ENCODE data around the gene PSMD14. TPM values are rescaled to one million over a fixed set of nuclear protein-coding genes. Genes with fewer than 3 reads are reported as not detected.
"Not testable (repeated sequence)": the region's sequence is repeated elsewhere in the genome, so short reads cannot be mapped to it uniquely, and the experiment has no call there.

Gene PSMD14
- total and polyA plus RNA-seq, 2 of the 8 experiments (the other 6 are each of a cell fraction or from before 2014, with no cell fraction given): 53.9 to 88.7 TPM

GRCh38 chr2:161279230-161279815, 28.9 kb upstream of the PSMD14 start:
- H3K79me1 ChIP-seq (ENCODE audit: low read depth, low read length); H3K27me3 ChIP-seq (replicated peaks in 1 of 4; ENCODE audit: control insufficient read depth in 3 of 4, extremely low read depth in 1 of 4, insufficient read depth in 3 of 4, low read length in 3 of 4); H2AK5ac ChIP-seq (ENCODE audit: low read depth, low read length); H3K79me2 ChIP-seq (ENCODE audit: control insufficient read depth in 1 of 2, insufficient read depth in 2 of 2, low read length in 2 of 2); H4K91ac ChIP-seq (replicated peaks; ENCODE audit: insufficient read length, low read length); H4K20me1 ChIP-seq (replicated peaks in 1 of 2; ENCODE audit: control insufficient read depth in 1 of 2, insufficient read depth in 2 of 2, low read length in 2 of 2); H2BK5ac ChIP-seq (ENCODE audit: low read depth, low read length); H4K8ac ChIP-seq (ENCODE audit: extremely low read depth, insufficient read depth, low read length); H2BK120ac ChIP-seq (replicated peaks; ENCODE audit: low read depth, low read length); H3K4me1 ChIP-seq (replicated peaks in 1 of 4; ENCODE audit: control insufficient read depth in 3 of 4, insufficient read depth in 4 of 4, low read length in 3 of 4); H3K9ac ChIP-seq (replicated peaks in 1 of 4; ENCODE audit: extremely low read depth in 1 of 4, low read depth in 3 of 4, low read length in 3 of 4); H3K4me3 ChIP-seq (ENCODE audit: extremely low read depth in 1 of 4, insufficient read depth in 2 of 4, low read depth in 3 of 4, low read length in 4 of 4); H4K5ac ChIP-seq (ENCODE audit: insufficient read length, low read depth, low read length); H3K23ac ChIP-seq (ENCODE audit: insufficient read length); H3K18ac ChIP-seq (ENCODE audit: extremely low read depth, low read length); H3K4me2 ChIP-seq (ENCODE audit: insufficient read depth in 1 of 2, low read depth in 2 of 2, low read length in 2 of 2); H3K14ac ChIP-seq (ENCODE audit: insufficient read length); H3K56ac ChIP-seq (replicated peaks; ENCODE audit: insufficient read length, low read depth, low read length); H3K27ac ChIP-seq (ENCODE audit: low read depth, low read length); H2BK20ac ChIP-seq (ENCODE audit: low read length); H3K23me2 ChIP-seq (ENCODE audit: low read depth, low read length); H2BK12ac ChIP-seq (ENCODE audit: low read depth, low read length); H3K4ac ChIP-seq (replicated peaks; ENCODE audit: insufficient read length, low read depth, low read length); DNase-seq (ENCODE audit: low read depth in 1 of 2, low spot score in 2 of 2); H2AFZ ChIP-seq (ENCODE audit: low read length); H2BK15ac ChIP-seq (ENCODE audit: low read length); H3K36me3 ChIP-seq (ENCODE audit: control insufficient read depth in 2 of 4, insufficient read depth in 4 of 4, low read length in 3 of 4); FAIRE-seq: not testable (repeated sequence)
- WGBS, 2 experiments (ENCODE audit: extremely low coverage in 1 of 2, insufficient coverage in 1 of 2, insufficient read length in 1 of 2, insufficient replicate concordance in 2 of 2, low coverage in 1 of 2, low lambda C conversion rate in 2 of 2, missing lambda C conversion rate in 1 of 2): 75% methylated on average over 5 of the region's 5 CpGs; no CpG with 5 or more reads in 1 of the 2 experiments
- CTCF ChIA-PET (ENCODE audit: partially characterized antibody): interaction anchor here (1.1 to 1.8 kb wide), 3 partner anchors 23 to 134 kb away, joined by 3 read pairs; no protein-coding TSS in a partner anchor
- peaks cover 10 to 15% of the 10 kb centered on the region in 2 experiments for H3K9me3 ChIP-seq (ENCODE audit: insufficient read depth in 2 of 2, low read depth in 1 of 2, low read length in 1 of 2)
- POLR2A ChIA-PET (ENCODE audit: partially characterized antibody): interaction anchor here (1.3 kb wide), 1 partner anchor 72 kb away, joined by 3 read pairs; no protein-coding TSS in a partner anchor

Data from H1 (cell line).